Keratinocyte (primary cell): ENCODE results near the gene ASTN1. TPM values are rescaled to one million over a fixed set of nuclear protein-coding genes. Genes with fewer than 3 reads are reported as not detected.

Experiments
- DNase-seq: peaks from one replicate; pipeline ENCODE4 v3.0.0-alpha.2; 2011; ENCODE audit warnings: low read depth, missing footprints, low spot score
- FAIRE-seq: peaks from 2 replicates; lab custom pipeline; 2011; peaks lifted over from hg19 to GRCh38; lab: Jason Lieb, UNC
- H2AFZ ChIP-seq: 2 replicates; pipeline ENCODE4 v1.6.0; 2012; ENCODE audit warnings: low read length, control low read depth, inconsistent platforms; ENCODE audit not compliant: control insufficient read depth
- H3K27ac ChIP-seq: 2 replicates; pipeline ENCODE4 v1.5.1; 2011; ENCODE audit warnings: low read length; ENCODE audit not compliant: control insufficient read depth, insufficient read depth
- H3K27me3 ChIP-seq: 3 replicates; pipeline ENCODE4 v1.6.0; 2011; ENCODE audit warnings: low read length; ENCODE audit not compliant: control insufficient read depth, insufficient read depth; ENCODE audit errors: extremely low read depth
- H3K36me3 ChIP-seq, 2 experiments: 2 replicates in 1 of 2; 3 replicates in 1 of 2; pipeline ENCODE4 v1.5.1; 2011; ENCODE audit warnings: low read length in 2 of 2, mild to moderate bottlenecking in 1 of 2; ENCODE audit not compliant: control insufficient read depth in 2 of 2, insufficient read depth in 2 of 2; ENCODE audit errors: extremely low read depth in 1 of 2
- H3K4me1 ChIP-seq: 3 replicates; pipeline ENCODE4 v1.5.1; 2011; ENCODE audit warnings: low read length; ENCODE audit not compliant: control insufficient read depth, insufficient read depth; ENCODE audit errors: extremely low read depth
- H3K4me2 ChIP-seq: 3 replicates; pipeline ENCODE4 v1.6.0; 2011; ENCODE audit warnings: low read depth, low read length; ENCODE audit not compliant: control insufficient read depth, insufficient read depth; ENCODE audit errors: extremely low read depth
- H3K4me3 ChIP-seq, 3 experiments: fragments of 200-600 bp in 1 of 3; sonication (generic) in 1 of 3; 2 replicates in 2 of 3; 3 replicates in 1 of 3; pipeline ENCODE4 v1.5.1; 2011 to 2016; ENCODE audit warnings: low read length in 3 of 3, mild to moderate bottlenecking in 3 of 3, control low read depth in 2 of 3, inconsistent platforms in 1 of 3, low read depth in 1 of 3, mixed read lengths in 1 of 3, mixed run types in 1 of 3, moderate library complexity in 1 of 3; ENCODE audit not compliant: control insufficient read depth in 2 of 3, insufficient read depth in 2 of 3; ENCODE audit errors: extremely low read depth in 1 of 3
- H3K79me2 ChIP-seq: 2 replicates; pipeline ENCODE4 v1.6.0; 2012; ENCODE audit warnings: low read length; ENCODE audit not compliant: control insufficient read depth, insufficient read depth
- H3K9ac ChIP-seq: 3 replicates; pipeline ENCODE4 v1.6.0; 2011; ENCODE audit warnings: low read length; ENCODE audit not compliant: control insufficient read depth, insufficient read depth; ENCODE audit errors: extremely low read depth
- H3K9me1 ChIP-seq: 3 replicates; pipeline ENCODE4 v1.6.0; 2011; ENCODE audit warnings: low read length; ENCODE audit not compliant: control insufficient read depth, insufficient read depth; ENCODE audit errors: extremely low read depth
- H3K9me3 ChIP-seq: 2 replicates; pipeline ENCODE4 v1.5.1; 2012; ENCODE audit warnings: low read depth, low read length; ENCODE audit not compliant: control insufficient read depth
- H4K20me1 ChIP-seq: 3 replicates; pipeline ENCODE4 v1.6.0; 2011; ENCODE audit warnings: low read length; ENCODE audit not compliant: control insufficient read depth, insufficient read depth; ENCODE audit errors: extremely low read depth
- CTCF ChIP-seq, 3 experiments: IDR thresholded peaks in 1 of 3; conservative IDR thresholded peaks in 1 of 3; optimal IDR thresholded peaks in 1 of 3; 2 replicates in 2 of 3; 3 replicates in 1 of 3; pipeline versions ENCODE3 to v1.5.1; 2011; ENCODE audit warnings: low read length in 3 of 3, mild to moderate bottlenecking in 3 of 3, moderate library complexity in 2 of 3, control low read depth in 1 of 3, inconsistent platforms in 1 of 3; ENCODE audit not compliant: insufficient read depth in 2 of 3; ENCODE audit errors: extremely low read depth in 1 of 3
- EZH2 ChIP-seq: IDR thresholded peaks from one replicate; pipeline ENCODE4 v1.6.1; 2012; ENCODE audit warnings: inconsistent platforms, mild to moderate bottlenecking, low read length, moderate library complexity
- dilution Hi-C: fragments of 300-500 bp; cut with MboI; formaldehyde crosslinking; loops from one replicate; pipeline ENCODE4 v1.7.0; 2020; ENCODE audit warnings: low sequenced_read_pairs; ENCODE audit not compliant: extremely low pct_ligation_motif_present
- polyA plus RNA-seq, 5 experiments: library from polyadenylated mRNA; depleted of rRNA in 3 of 5; stranded (reverse) in 3 of 5; stranded (forward) in 1 of 5; unstranded in 1 of 5; fragments of >200 nt; gene quantifications; 1 replicate in 1 of 5; 2 replicates in 3 of 5; 3 replicates in 1 of 5; pipeline versions ENCODE4 v1.2.1 to v1.2.3, GENCODE V29; 2011 to 2012; ENCODE audit warnings: missing spikeins in 2 of 5, low read depth in 1 of 5, low replicate concordance in 1 of 5

Gene ASTN1
- polyA plus RNA-seq, 1 donor (not counting 4 experiments of a cell fraction or from before 2014, with no cell fraction given), result 0.08 TPM

- FAIRE-seq (no peak), DNase-seq (no peak)
- no peaks in the 10 kb centered on the region for H3K79me2 ChIP-seq
- H3K9me1 ChIP-seq, result no peaks in the 10 kb centered on the region
- H3K4me1 ChIP-seq, result peaks cover 11% of the 10 kb centered on the region
- no peak for TF ChIP-seq CTCF (optimal IDR thresholded peaks at IDR 0.05 in 1 of 3, IDR thresholded peaks at IDR 0.05 in 1 of 3, conservative IDR thresholded peaks at IDR 0.05 in 1 of 3; ENCODE audit: extremely low read depth in 1 of 3, insufficient read depth in 2 of 3, low read length in 3 of 3)
- TF ChIP-seq EZH2, result no peak
- H3K9me3 ChIP-seq, result no peaks in the 10 kb centered on the region
- H3K36me3 ChIP-seq, result no peaks in the 10 kb centered on the region
- no peak overlapping the region for H3K4me3 ChIP-seq
- H3K27me3 ChIP-seq, result no peaks in the 10 kb centered on the region
- no peak overlapping the region for H2AFZ ChIP-seq
- H3K27ac ChIP-seq, result no peak overlapping the region
- no peak overlapping the region for H3K4me2 ChIP-seq
- no peak overlapping the region for H3K9ac ChIP-seq
- dilution Hi-C loops, result no loop called here
- no peaks in the 10 kb centered on the region for H4K20me1 ChIP-seq
These were observed 258.9 kb downstream of the ASTN1 start for GRCh38 chr1:176905648-176906047.

- no peak overlapping the region for H2AFZ ChIP-seq
- no peak for FAIRE-seq
- H3K9me1 ChIP-seq, result no peaks in the 10 kb centered on the region
- TF ChIP-seq CTCF (optimal IDR thresholded peaks at IDR 0.05 in 1 of 3, IDR thresholded peaks at IDR 0.05 in 1 of 3, conservative IDR thresholded peaks at IDR 0.05 in 1 of 3; ENCODE audit: extremely low read depth in 1 of 3, insufficient read depth in 2 of 3, low read length in 3 of 3) (no peak), EZH2 (no peak)
- H3K36me3 ChIP-seq, result no peaks in the 10 kb centered on the region
- no peak overlapping the region for H3K4me3 ChIP-seq
- no peaks in the 10 kb centered on the region for H3K9me3 ChIP-seq
- H3K4me1 ChIP-seq, result peaks cover 11% of the 10 kb centered on the region
- no peak for DNase-seq
- no peaks in the 10 kb centered on the region for H4K20me1 ChIP-seq
- no peak overlapping the region for H3K9ac ChIP-seq
- peaks cover 4% of the 10 kb centered on the region for H3K27me3 ChIP-seq
- no peaks in the 10 kb centered on the region for H3K79me2 ChIP-seq
- H3K27ac ChIP-seq, result no peak overlapping the region
- dilution Hi-C loops, result no loop called here
- H3K4me2 ChIP-seq, result no peak overlapping the region
These were observed 260.3 kb downstream of the ASTN1 start for GRCh38 chr1:176904057-176904751.
